ENCODE measurements around the gene SIAH2. TPM values are rescaled to one million over a fixed set of nuclear protein-coding genes. Genes with fewer than 3 reads are reported as not detected.
A peak's percentile ranks its signal among the peaks of the same experiment; 100 is the strongest.

The SIAH2 gene
- total RNA-seq, 1 donor from 2014 or later, result 23.0 TPM

DNA sequence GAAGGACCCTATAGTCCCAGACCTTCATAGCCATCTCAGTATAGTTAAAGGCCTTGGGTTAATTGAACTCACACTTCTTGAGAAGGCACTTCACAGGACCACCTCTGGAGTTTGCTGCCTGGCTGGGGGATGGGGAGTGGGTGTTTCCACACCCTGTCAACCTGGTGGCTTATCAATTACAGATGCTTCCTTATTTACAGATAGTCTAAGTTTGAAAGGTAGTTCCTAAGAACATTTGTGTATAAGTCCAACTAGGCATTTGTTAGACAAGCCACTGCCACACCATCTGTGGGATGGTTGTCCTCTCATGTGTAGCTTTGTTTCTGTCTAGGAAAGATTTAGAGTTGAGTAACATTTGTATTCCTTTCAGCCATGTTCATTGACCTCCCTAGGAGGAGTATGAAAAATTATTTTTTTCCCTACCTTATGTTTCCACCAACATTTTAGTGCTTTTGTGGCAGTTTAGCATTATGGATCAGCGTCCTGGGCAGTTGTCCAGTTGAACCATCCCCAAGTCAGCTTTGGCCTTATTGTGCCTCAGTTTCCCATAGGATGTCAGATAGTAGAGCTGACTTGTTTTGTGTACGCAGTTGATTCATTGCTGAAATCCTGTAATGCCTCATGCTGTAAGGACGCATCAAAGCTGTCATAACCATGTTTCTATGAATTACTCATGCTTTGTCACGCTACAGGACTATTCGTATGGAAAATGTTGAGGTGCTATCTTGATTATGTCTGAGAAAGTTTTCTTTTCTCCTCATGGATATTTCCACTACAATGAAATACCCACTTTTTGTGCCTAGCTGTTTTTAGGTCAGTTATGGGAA, 21.2 kb upstream of the SIAH2 start:
- intact Hi-C loops (cut with micrococcal nuclease), result no loop called here
- no peak overlapping the region for H3K4me3 ChIP-seq
- no peaks in the 10 kb centered on the region for H3K36me3 ChIP-seq
- no peaks in the 10 kb centered on the region for H3K9me3 ChIP-seq (replicated peaks)
- no peaks in the 10 kb centered on the region for H3K27me3 ChIP-seq (ENCODE audit: low read depth)
- TF ChIP-seq, protein P1, sequence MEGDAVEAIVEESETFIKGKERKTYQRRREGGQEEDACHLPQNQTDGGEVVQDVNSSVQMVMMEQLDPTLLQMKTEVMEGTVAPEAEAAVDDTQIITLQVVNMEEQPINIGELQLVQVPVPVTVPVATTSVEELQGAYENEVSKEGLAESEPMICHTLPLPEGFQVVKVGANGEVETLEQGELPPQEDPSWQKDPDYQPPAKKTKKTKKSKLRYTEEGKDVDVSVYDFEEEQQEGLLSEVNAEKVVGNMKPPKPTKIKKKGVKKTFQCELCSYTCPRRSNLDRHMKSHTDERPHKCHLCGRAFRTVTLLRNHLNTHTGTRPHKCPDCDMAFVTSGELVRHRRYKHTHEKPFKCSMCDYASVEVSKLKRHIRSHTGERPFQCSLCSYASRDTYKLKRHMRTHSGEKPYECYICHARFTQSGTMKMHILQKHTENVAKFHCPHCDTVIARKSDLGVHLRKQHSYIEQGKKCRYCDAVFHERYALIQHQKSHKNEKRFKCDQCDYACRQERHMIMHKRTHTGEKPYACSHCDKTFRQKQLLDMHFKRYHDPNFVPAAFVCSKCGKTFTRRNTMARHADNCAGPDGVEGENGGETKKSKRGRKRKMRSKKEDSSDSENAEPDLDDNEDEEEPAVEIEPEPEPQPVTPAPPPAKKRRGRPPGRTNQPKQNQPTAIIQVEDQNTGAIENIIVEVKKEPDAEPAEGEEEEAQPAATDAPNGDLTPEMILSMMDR (IDR thresholded peaks at IDR 0.05; ENCODE audit: borderline replicate concordance), result no peak
- no peak overlapping the region for H3K27ac ChIP-seq (replicated peaks)
- DNase-seq, result no peak
- H3K4me1 ChIP-seq, result no peaks in the 10 kb centered on the region

DNA sequence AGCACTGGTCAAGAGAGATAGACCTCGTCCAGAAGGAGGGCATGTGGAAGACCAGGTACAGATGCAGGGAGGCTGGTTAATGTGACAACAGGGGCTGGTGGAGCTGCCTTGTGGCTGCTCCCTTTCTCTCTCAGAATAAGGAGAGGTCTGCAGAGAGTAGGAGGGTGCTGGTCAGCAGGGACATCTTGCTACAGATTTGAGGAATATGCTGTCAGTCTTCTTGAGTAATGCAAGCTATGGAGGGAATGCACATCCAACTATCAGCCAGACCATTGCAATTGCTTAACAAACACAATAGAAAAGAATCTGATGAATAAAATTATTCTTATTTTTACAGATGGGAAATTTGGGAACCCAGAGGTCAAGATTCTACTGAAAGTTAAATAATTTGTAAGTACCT, 20.3 kb upstream of the SIAH2 start:
- no peaks in the 10 kb centered on the region for H3K27me3 ChIP-seq (ENCODE audit: low read depth)
- no peaks in the 10 kb centered on the region for H3K36me3 ChIP-seq
- H3K4me1 ChIP-seq, result no peaks in the 10 kb centered on the region
- H3K27ac ChIP-seq (replicated peaks), result no peak overlapping the region
- intact Hi-C loops (cut with micrococcal nuclease), result no loop called here
- no peak overlapping the region for H3K4me3 ChIP-seq
- DNase-seq, result no peak
- TF ChIP-seq, protein P1 (IDR thresholded peaks at IDR 0.05; ENCODE audit: borderline replicate concordance), result no peak
- H3K9me3 ChIP-seq (replicated peaks), result no peaks in the 10 kb centered on the region

DNA sequence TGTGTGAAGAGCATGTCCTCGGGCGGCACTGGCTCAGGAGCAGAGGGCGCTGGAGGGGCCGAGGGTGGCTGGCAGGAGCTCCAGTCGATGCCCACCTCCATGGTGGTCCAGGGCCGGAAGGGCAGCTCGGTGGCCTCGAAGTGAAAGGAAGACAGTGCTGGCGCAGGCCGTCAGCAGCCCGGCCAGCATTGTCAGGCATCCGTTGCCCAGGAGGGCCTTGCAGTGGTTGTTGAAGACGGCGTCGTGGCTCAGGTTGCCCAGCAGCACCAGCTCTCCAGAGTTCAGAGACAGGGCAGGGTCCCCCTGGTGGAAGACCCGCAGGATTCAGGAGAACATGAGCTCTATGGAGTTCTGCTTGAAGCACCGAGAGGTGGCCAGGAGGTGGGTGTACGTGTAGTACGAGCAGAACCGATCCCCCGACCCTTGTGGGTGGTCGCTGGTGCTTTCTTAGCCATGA, 16.5 kb upstream of the SIAH2 start:
- no peaks in the 10 kb centered on the region for H3K4me1 ChIP-seq
- no peak overlapping the region for H3K4me3 ChIP-seq
- no peaks in the 10 kb centered on the region for H3K27me3 ChIP-seq (ENCODE audit: low read depth)
- H3K27ac ChIP-seq (replicated peaks), result no peak overlapping the region
- DNase-seq, result peak; percentile 15
- H3K9me3 ChIP-seq (replicated peaks), result no peaks in the 10 kb centered on the region
- no peaks in the 10 kb centered on the region for H3K36me3 ChIP-seq
- intact Hi-C loops (cut with micrococcal nuclease), result no loop called here
- TF ChIP-seq, protein P1 (IDR thresholded peaks at IDR 0.05; ENCODE audit: borderline replicate concordance), result no peak

DNA sequence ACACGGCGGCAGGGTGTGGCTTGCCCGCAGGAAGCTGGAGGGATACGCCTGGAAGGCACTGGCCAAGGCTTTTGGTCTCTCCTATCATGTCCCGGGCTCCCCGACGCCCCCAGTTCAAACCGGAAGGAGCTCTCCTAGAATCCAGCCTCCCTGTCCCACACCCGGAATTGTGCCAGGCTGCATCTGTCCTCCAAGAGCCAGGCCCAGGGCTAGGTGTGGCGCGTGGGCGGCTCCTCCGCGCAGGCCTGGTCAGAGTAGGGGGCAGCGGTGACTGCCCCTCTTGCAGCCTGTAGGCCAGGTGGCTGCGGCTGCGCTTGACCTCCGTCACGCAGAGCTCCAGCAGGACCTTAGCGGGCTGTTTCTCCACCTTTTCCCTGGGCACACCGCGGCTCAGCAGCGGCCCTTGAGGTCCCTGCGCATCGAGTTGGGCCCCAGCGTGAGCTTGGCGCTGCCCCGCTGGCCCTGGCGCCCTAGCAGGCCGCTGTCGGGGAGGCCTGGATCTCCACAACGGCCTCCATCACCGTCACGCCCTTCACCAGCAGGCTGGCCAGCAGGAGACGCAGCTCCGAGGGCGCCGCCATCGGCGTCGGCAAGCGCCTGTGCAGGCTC, 15.9 kb upstream of the SIAH2 start:
- H3K27me3 ChIP-seq (ENCODE audit: low read depth), result no peaks in the 10 kb centered on the region
- no peak overlapping the region for H3K4me3 ChIP-seq
- no peak overlapping the region for H3K27ac ChIP-seq (replicated peaks)
- no peaks in the 10 kb centered on the region for H3K9me3 ChIP-seq (replicated peaks)
- TF ChIP-seq, protein P1 (IDR thresholded peaks at IDR 0.05; ENCODE audit: borderline replicate concordance), result no peak
- no peaks in the 10 kb centered on the region for H3K36me3 ChIP-seq
- no peak for DNase-seq
- intact Hi-C loops (cut with micrococcal nuclease), result no loop called here
- no peaks in the 10 kb centered on the region for H3K4me1 ChIP-seq

DNA sequence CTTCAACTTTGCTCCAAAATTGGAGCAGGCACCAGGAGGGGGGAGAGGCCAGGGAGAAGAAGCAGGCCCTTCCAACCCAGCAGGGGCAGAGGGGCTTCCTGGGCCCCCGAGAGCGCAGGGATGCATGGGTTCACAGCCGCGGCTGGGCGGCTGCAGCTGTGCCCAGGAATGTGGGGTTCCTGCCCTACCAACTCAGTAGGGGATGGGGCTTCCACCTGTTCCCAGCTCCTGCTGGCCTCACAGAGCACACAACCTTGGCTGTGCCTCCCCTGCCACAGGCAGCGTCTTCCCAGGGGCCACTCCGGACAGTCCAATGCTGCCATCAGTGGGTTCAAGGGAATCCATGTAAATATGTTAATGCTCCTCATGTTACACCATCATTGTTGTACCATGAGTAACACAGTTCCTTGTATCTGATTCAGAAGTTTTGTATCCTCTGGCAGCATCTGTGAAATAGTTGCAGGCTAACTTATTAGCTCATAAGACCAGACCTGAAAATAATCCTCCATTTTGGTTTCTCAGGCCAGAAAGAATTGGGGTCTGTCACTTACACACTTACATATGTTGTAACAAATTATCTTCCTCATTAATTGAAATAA, 12.1 kb upstream of the SIAH2 start:
- Histone ChIP-seq H3K27ac (replicated peaks) (no peak overlapping the region), H3K36me3 (no peaks in the 10 kb centered on the region), H3K27me3 (ENCODE audit: low read depth) (no peaks in the 10 kb centered on the region), H3K4me1 (peaks cover 10% of the 10 kb centered on the region), H3K9me3 (replicated peaks) (no peaks in the 10 kb centered on the region), H3K4me3 (no peak overlapping the region)
- intact Hi-C loops (cut with micrococcal nuclease), result no loop called here
- DNase-seq, result no peak
- TF ChIP-seq, protein P1 (IDR thresholded peaks at IDR 0.05; ENCODE audit: borderline replicate concordance), result no peak

Data from left ventricle myocardium inferior (tissue), 1 donor.